RKO (cell line): ENCODE measurements around the gene GSE1.

Source experiments
- DNase-seq: peaks from one replicate; pipeline ENCODE4 v3.0.0-alpha.2; 2016; ENCODE audit warnings: low spot score

GSE1 gene

GRCh38 chr16:85634747-85635544 lies 21.8 kb downstream of the GSE1 start:
- DNase-seq, result no peak

DNA sequence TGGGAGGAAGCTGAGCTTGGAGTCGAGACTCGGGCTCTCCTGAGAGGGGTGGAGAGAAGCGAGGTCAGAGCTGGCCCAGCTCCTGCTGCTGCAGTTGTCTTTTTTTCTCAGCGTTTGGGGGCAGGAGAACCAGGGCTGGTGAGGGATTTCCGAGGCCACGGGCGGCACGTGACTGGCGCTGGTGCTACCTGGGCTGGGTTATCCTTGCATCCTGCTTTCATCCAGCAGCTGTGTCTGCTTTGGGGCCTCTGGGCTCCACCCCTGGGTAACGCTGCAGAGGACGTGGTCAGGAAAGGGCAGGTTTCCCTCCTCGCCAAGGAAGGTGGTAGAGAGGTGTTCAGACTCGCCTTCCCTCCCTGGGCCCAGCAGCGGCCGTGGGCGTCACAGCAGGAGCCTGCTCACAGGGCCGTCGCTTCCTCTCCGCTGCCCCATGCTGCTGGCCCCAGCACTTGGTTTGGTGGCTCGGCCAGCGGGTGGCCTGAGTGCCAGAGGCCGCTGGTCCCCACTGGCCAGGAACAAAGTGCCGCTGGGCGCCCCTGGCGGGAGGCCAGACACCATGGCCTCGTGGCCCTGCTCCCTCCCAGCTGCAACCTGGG lies 22.5 kb downstream of the GSE1 start:
- no peak for DNase-seq

- DNase-seq, result no peak
These were observed 23.2 kb downstream of the GSE1 start for GRCh38 chr16:85636234-85636812.

GRCh38 chr16:85637061-85637807 lies 24.1 kb downstream of the GSE1 start:
- DNase-seq, result no peak

DNA sequence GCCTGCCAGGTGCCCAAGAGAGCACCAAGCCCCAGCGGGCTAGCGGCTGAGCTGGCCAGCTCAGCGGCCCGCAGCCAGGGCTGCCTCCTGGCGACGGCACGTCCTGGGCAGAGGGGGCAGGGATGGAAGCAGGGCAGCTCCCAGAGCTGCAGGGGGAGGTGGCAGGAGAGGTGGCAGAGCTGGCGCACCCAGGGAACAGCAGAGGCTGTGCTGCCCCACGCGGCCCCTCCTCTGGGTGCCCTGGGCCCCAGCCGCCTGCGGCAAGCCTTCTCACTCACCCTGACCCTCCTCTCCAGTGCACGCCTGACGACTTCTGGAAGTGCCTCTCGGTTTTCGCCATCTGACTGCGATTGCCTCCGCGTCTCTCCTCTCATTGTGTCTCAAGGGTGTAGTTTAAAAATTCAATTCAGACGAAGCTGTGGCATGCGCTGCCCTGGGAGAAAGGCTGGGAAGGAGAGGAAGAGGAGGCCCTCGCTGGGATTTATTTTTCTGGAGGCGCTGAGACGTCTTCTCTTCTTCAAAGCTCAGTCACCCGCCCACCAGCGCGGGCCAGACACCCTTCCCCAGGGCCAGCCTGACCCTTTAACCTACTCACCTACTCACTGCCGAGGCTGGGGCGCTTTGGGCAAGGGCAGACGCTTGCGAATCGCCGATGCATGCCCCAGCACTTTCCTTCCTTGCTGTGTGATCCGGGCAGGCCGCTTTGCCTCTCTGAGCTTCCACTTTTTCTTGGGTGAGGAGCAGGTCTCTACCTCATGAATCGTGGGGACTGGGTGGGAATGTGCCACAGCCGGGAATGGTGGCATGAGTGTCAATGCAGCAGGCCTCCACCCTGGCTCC lies 24.9 kb downstream of the GSE1 start:
- no peak for DNase-seq

DNA sequence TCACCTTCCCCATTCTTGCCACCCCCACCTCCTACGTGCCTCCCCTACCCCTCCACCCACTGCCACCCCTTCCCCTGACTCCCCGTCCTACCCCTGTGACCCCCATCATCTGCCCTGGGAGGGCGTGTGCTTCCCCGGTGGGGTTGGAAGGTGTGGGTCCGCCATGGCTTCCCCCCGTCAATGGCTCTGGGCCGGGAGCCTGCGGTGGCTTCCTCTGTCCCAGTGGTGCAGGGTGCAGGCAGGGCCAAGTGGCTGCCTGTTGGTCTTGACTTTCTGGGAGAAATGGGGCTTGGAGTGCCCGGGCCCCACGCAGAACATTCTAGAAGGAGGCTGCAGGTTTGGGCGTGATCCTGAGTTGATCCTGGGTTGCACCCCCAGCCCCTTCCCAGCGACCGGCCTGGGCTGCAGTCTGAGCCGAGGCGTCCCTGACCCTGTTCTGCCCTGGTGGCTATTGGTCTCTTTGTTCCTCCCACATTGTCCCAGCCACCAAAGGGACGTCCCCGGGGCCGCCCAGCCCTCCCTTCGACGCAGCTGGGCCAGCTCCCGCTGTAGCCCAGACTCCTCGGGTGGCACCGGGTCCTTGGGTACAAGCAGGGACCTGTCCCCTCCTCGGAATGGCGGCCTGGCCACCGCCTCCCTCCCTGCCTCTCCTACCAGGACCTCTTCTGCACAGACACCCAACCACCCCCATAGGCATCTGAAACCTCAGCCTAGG lies 25.7 kb downstream of the GSE1 start:
- no peak for DNase-seq

GRCh38 chr16:85639529-85640253 lies 26.6 kb downstream of the GSE1 start:
- no peak for DNase-seq

GRCh38 chr16:85640254-85640558 lies 27.1 kb downstream of the GSE1 start:
- no peak for DNase-seq

- DNase-seq, result no peak
These were observed 27.5 kb downstream of the GSE1 start for GRCh38 chr16:85640585-85640984.

DNA sequence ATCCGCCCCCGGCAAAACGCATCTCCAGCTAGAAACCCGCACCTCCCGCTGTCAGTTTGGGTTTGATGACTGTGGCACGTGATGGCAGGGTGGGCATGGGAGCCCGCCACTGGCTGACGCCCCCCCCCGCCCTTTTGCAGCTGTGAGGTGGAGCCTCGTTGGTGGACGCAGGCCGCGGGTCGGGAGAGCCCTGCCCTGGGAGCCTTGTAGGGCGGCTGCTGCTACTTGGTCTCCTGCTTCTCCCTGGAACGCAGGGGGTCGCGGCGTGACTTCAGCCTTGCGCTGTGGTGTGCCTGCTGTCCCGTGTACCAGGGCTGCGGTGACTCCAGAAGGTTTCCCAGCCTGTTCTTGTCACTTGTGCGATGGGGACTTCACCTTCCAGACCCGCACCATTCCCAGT lies 28.2 kb downstream of the GSE1 start:
- DNase-seq, result no peak

- DNase-seq, result no peak
These were observed 28.7 kb downstream of the GSE1 start for GRCh38 chr16:85641776-85642176.

GRCh38 chr16:85642762-85643358 lies 29.7 kb downstream of the GSE1 start:
- no peak for DNase-seq

DNA sequence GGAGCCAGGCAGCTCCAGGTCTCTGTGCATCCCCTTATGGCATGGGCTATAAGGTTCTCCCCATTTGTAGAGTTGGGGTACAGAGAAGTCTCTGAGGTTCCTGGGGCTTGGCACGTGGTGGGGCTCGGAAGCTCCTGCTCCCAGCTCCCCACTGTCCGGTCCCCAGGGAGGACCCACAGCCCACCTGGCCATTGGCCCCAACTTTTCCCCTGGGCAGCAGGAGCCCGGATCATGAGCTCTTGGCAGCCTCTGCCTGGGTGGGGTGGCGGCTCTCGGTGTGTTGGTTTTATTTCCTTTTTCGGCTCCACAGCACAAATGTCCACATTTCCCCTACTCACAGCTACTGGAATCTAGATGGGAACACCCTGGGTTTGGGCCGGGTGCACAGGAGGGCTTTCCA lies 30.5 kb downstream of the GSE1 start:
- DNase-seq, result no peak

DNA sequence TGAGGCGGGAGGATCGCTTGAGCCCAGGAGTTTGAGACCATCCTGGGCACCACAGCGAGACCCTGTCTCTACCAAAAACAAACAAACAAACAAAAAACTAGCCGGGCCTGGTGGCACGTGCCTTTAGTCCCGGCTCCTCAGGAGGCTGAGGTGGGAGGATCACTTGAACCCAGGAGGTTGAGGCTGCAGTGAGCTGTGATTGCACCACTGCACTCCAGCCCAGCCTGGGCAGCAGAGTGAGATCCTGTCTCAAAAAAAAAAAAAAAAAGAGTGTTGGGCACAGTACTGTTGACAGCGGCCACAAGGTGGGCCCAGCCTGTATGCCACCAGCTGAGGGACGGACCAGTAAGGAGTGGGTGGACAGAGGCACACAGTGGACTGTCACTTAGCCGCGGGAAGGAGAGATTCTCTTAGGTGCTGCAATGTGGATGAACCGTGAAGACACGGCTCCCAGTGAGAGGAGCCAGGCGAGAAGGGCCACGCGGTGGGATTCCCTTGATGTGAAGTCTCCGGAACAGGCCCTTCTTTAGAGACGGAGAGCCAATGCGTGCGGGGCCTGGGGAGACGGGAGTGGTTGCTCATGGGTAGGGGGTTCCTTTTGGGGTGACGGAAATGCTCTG lies 31.1 kb downstream of the GSE1 start:
- no peak for DNase-seq

DNA sequence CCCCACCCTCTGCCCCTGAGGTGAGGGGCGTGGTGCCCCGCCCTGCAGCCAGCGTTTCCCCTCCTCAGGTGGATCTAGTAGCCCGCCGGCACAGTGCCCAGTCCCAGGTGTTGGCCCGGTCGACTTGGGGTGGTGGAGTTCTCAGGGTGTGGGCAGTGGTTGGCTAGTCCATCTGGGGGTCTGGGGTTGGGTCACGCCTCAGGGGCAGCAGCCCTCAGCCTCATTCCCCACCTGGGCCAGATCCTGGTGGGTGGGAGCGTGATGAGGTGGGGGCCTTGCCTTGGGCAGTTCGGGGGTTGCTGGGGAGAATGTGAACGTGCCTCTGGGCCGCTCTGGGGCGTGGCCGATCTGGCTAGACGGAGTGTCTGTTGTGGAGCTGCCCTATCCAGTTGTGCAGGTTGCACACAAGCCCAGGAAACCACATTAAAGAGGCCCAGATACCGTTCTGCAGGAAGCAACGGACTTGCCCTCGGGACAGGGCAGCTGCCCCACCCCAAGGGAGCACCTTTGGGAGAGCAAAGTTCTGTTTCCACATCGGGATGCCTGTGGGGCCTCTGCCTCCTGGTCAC lies 32.0 kb downstream of the GSE1 start:
- no peak for DNase-seq

DNA sequence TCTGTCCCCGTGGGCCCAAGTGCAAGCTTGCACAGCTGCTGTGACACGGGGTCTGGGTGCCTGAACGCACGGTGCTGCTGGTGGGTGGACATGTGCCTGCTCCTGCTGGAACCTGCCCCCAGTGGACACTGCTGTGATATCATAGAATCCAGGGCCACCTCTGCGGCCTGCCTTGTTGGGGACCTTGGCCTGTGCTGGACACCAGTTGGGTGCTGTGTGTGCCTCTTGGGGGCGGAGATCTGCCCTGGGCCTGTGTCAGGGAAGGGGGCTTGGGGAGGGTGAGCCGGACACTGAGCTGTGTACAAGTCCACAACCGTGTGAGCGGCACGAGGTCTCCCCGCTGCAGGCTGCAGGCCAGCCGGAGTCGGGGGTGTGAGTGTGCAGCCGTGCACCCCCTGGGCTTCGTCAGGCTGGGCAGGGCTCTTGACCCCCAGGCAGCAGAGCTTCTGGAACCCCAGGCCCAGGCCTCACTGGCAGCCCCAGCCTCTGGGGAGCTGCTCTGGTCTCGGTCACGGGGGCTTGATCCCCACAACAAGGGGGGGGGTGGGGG lies 33.3 kb downstream of the GSE1 start:
- no peak for DNase-seq

DNA sequence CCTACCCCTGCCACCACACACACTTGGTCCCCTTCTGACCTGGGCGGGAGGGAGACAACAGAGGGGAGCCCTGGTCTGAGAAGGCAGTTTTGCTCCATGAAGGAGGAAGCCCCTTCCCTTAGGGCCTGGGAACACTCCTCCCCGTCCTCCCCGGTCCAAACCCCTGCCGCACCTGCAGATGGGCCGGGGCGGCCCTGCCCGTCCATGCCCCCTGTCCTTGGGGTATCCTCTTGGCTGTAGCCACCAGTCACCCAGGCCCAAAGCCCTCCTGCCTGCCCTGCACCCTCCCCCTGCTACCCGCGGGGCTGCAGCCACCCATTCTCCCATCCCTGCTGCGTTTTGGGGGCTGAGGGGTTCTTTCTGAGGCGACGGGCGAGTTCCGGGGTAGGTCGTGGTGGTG lies 33.9 kb downstream of the GSE1 start:
- DNase-seq, result no peak

DNA sequence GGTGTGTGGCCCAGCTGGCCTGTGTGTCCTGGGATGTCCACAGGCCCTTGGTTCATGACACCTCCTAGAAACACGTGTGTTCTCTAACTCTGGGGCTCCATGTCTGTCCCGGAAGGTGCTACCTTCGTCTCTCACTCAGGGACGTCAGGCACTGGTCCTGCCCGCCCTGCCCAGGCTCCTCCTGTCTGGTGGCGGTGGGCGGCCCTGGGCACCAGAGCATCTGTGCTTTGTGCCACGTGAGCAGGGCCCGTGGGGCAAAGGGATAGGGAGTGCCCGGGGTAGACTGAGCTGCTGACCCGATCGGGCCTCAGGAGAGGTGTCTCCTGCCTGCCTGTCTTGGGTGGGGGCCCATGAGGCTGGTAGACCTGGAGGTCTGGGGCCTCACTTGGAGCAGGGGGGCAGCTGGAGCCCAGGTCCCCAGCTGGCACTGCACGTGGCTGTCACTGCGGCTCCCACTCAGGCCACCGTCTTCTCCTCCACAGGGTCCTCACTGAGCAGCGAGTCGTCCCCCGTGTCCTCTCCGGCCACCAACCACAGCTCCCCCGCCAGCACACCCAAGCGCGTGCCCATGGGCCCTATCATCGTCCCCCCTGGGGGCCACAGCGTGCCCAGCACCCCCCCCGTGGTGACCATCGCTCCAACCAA lies 35.1 kb downstream of the GSE1 start:
- DNase-seq, result no peak

GRCh38 chr16:85648805-85649204 lies 35.7 kb downstream of the GSE1 start:
- no peak for DNase-seq
